Osteocyte (in vitro differentiated cells): ENCODE measurements around the gene GOLGA8T. TPM values are rescaled to one million over a fixed set of nuclear protein-coding genes. Genes with fewer than 3 reads are reported as not detected.
"Not testable (repeated sequence)": the region's sequence is repeated elsewhere in the genome, so short reads cannot be mapped to it uniquely, and the experiment has no call there.

ENCODE experiments used
- DNase-seq: peaks from one replicate; pipeline ENCODE4 v3.0.0; 2021; ENCODE audit warnings: mixed read lengths; ENCODE audit not compliant: unreplicated experiment; ENCODE audit errors: extremely low spot score
- H3K27ac Mint-ChIP-seq: one replicate; pipeline ENCODE4 v1.8.0; 2021; ENCODE audit warnings: mild to moderate bottlenecking, mixed read lengths; ENCODE audit not compliant: unreplicated experiment
- H3K27me3 Mint-ChIP-seq: one replicate; pipeline ENCODE4 v1.8.0; 2021; ENCODE audit warnings: mixed read lengths; ENCODE audit not compliant: unreplicated experiment
- H3K36me3 Mint-ChIP-seq: one replicate; pipeline ENCODE4 v1.8.0; 2021; ENCODE audit warnings: mixed read lengths; ENCODE audit not compliant: unreplicated experiment
- H3K4me1 Mint-ChIP-seq: one replicate; pipeline ENCODE4 v1.8.0; 2021; ENCODE audit warnings: mixed read lengths; ENCODE audit not compliant: unreplicated experiment
- H3K4me3 Mint-ChIP-seq: one replicate; pipeline ENCODE4 v1.8.0; 2021; ENCODE audit warnings: mild to moderate bottlenecking, moderate library complexity, mixed read lengths; ENCODE audit not compliant: unreplicated experiment
- H3K9me3 Mint-ChIP-seq: one replicate; pipeline ENCODE4 v1.8.0; 2021; ENCODE audit warnings: mixed read lengths; ENCODE audit not compliant: unreplicated experiment
- long read RNA-seq: library from polyadenylated mRNA; unstranded; transcript quantifications from one replicate; pipeline ENCODE4 v2.0.0, GENCODE V29; 2021
- total RNA-seq: library from RNA; stranded (reverse); gene quantifications from 2 replicates; pipeline ENCODE4 v1.2.1, GENCODE V29; 2021
- TF ChIP-seq, protein P1 (sequence below): fragments of 200-600 bp; sonication (generic); IDR thresholded peaks from 2 replicates; pipeline ENCODE4 v1.5.0; 2021; ENCODE audit warnings: antibody characterized with exemption, mild to moderate bottlenecking, moderate library complexity

GOLGA8T gene, protein sequence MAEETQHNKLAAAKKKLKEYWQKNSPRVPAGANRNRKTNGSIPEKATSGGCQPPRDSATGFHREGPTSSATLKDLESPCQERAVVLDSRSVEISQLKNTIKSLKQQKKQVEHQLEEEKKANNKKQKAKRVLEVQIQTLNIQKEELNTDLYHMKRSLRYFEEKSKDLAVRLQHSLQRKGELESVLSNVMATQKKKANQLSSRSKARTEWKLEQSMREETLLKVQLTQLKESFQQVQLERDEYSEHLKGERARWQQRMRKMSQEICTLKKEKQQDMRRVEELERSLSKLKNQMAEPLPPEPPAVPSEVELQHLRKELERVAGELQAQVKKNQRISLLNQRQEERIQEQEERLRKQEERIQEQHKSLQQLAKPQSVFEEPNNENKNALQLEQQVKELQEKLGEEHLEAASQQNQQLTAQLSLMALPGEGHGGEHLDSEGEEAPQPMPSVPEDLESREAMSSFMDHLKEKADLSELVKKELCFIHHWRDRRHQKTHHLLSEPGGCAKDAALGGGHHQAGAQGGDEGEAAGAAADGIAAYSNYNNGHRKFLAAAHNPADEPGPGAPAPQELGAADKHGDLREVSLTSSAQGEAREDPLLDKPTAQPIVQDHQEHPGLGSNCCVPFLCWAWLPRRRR
- total RNA-seq, result 0.94 TPM in 1 of 2 replicates, not detected in the other
- long read RNA-seq, result 0 reads

DNA sequence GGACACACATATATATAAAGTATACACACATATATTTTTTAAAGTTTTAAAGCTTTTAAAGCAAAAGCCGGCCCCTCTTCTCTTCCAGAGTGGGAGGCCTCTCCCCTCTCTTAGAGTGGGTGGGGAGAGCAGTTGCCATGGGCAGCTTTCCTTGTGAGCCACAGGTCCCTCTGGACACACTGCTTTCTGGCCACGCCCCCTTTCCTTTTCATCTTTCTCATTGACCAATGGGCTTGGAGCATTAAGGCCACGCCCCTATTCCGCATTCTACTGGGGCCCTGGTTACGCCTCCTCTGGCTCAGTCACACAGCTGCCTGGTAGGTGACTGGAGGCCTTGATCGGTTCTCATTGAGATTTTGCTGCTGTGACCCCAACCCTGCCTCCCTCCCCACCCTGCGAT is at the start of gene GOLGA8T:
TSS of gene GOLGA8T (plus strand) at position 301 of the 400 bp plus-strand sequence. CDS start at position 399, 98 bp downstream.
- not testable (repeated sequence) for H3K9me3 Mint-ChIP-seq, H3K36me3 Mint-ChIP-seq, H3K27me3 Mint-ChIP-seq, H3K4me3 Mint-ChIP-seq, H3K27ac Mint-ChIP-seq, H3K4me1 Mint-ChIP-seq, DNase-seq

DNA sequence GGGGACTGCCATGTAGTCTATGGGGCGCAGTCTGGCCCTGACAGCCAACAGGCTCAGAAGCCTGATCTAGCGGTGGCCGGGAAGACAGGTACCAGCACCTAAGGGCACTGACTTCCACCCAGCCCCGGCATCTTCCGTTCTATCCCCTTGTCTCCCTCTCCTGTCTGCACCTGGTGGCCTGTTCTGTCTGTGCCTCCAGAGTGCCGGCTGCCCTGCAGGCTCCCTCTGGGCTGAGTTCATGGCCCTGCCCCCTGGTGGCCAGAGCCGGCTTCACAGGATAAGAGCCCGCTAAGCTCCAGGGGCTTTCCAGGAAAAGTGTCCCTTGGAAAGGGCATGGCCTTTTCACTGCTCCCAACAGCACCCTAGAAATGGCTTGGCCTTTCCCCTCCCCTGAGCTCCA is 37.0 kb upstream of the GOLGA8T start:
- not testable (repeated sequence) for H3K9me3 Mint-ChIP-seq, DNase-seq

DNA sequence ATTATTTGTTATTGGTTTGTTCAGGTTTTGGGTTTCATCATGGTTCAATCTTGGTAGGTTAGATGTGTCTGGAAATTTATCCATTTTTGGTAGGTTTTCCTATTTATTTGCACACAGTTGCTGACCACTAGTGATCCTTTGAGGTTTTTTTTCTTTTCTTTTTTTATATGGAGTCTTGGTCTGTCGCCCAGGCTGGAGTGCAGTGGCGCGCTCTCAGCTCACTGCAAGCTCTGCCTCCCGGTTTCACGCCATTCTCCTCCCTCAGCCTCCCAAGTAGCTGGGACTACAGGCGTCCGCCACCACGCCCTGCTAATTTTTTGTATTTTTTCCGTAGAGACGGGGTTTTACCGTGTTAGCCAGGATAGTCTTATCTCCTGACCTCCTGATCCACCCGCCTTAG is 32.0 kb upstream of the GOLGA8T start:
- not testable (repeated sequence) for H3K9me3 Mint-ChIP-seq, DNase-seq, H3K4me1 Mint-ChIP-seq, H3K27me3 Mint-ChIP-seq, H3K4me3 Mint-ChIP-seq, H3K36me3 Mint-ChIP-seq, H3K27ac Mint-ChIP-seq

More for the DNA sequence above, 37.0 kb upstream of the GOLGA8T start:
- not testable (repeated sequence) for H3K27me3 Mint-ChIP-seq, H3K4me1 Mint-ChIP-seq, H3K36me3 Mint-ChIP-seq, H3K4me3 Mint-ChIP-seq, H3K27ac Mint-ChIP-seq

DNA sequence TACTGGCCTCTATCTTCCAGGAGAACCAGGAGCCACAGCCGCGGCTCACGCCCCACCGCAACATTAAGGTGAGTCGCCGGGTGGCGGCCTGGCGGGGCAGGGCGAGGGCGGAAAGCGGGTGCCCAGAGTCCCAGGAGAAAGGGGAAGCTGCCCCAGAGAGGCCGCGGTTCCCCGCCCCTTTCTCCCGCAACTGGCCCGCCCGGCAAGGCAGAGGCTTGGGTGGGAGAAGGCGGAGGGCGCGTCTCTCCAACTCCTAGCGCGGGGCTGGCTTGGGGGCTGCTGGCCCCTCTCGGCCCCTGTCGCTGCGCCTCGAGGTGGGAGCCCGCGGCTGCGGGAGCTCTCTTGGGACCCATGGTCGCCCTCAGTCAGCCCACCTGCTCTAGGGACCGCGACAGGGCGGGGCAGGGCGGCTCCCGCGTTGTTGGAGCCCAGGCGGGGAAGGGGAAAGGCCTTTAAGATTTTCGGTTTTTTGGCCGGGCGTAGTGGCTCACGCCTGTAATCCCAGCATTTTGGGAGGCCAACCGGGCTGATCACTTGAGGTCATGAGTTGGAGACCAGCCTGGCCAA is 30.8 kb upstream of the GOLGA8T start:
- DNase-seq, H3K36me3 Mint-ChIP-seq, H3K27ac Mint-ChIP-seq, H3K27me3 Mint-ChIP-seq, H3K4me3 Mint-ChIP-seq, H3K9me3 Mint-ChIP-seq, H3K4me1 Mint-ChIP-seq: not testable (repeated sequence)

DNA sequence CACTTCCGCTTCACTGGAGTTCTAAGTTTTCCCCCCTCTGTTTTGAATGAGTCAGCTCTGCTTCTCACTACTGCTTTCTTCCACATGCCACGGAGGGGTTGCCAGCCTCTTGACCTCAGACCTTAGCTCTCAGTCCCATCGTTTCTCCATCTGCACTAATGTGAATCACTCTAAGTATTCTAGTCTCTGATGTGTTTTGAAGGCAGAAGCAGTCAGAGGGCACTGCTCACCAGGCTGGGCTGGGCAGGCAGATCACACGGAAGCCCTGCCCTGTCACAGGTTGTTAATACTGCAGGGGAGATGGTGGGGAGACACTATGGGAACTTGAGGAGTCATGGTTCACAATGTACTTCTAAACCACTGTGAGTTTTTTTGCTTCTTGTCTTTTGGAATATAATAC is 24.3 kb upstream of the GOLGA8T start:
- H3K4me1 Mint-ChIP-seq, H3K27ac Mint-ChIP-seq, H3K27me3 Mint-ChIP-seq, DNase-seq, H3K36me3 Mint-ChIP-seq, H3K4me3 Mint-ChIP-seq, H3K9me3 Mint-ChIP-seq: not testable (repeated sequence)

DNA sequence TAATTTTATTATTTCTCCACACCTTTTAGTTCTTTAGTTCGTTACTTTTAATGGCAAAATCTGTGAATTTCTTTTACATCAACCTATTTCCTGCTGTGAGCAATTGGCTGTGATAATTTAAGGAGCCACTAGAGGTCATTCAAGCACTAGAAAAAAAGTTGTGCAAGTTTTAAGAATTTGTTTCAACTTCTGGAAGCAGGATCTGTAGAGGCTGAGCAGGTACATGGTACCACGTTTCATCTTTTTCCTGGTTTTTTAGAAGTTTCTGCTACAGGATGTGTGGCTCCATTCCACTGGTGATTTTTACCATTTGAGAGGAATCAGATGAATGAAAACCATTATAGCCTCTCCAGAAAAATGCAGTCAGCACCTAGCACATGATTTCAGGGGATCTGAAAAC is 4.8 kb upstream of the GOLGA8T start:
- not testable (repeated sequence) for H3K27me3 Mint-ChIP-seq, H3K36me3 Mint-ChIP-seq, H3K4me1 Mint-ChIP-seq, H3K9me3 Mint-ChIP-seq, H3K27ac Mint-ChIP-seq, DNase-seq, H3K4me3 Mint-ChIP-seq
- TF ChIP-seq, protein P1, sequence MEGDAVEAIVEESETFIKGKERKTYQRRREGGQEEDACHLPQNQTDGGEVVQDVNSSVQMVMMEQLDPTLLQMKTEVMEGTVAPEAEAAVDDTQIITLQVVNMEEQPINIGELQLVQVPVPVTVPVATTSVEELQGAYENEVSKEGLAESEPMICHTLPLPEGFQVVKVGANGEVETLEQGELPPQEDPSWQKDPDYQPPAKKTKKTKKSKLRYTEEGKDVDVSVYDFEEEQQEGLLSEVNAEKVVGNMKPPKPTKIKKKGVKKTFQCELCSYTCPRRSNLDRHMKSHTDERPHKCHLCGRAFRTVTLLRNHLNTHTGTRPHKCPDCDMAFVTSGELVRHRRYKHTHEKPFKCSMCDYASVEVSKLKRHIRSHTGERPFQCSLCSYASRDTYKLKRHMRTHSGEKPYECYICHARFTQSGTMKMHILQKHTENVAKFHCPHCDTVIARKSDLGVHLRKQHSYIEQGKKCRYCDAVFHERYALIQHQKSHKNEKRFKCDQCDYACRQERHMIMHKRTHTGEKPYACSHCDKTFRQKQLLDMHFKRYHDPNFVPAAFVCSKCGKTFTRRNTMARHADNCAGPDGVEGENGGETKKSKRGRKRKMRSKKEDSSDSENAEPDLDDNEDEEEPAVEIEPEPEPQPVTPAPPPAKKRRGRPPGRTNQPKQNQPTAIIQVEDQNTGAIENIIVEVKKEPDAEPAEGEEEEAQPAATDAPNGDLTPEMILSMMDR, result peak; percentile 9

DNA sequence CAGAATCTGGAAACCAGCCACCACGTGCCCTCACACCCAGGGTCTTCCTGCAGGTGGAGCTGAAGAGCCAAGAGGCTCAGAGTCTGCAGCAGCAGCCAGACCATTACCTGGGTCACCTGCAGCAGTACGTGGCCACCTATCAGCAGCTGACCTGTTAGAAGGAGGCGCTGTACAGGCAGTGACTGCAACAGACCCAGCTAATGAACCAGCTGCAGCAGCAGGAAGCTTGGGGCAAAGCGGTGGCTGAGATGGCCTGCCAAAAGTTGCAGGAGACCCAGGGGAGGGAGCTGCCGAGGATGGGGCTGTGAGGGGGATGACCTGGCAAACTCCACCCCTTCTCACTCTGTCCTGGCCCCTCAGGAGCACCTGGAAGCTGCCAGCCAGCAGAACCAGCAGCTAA is 8.4 kb downstream of the GOLGA8T start:
- H3K27me3 Mint-ChIP-seq, DNase-seq, H3K36me3 Mint-ChIP-seq, H3K4me3 Mint-ChIP-seq, H3K4me1 Mint-ChIP-seq, H3K9me3 Mint-ChIP-seq, H3K27ac Mint-ChIP-seq: not testable (repeated sequence)

DNA sequence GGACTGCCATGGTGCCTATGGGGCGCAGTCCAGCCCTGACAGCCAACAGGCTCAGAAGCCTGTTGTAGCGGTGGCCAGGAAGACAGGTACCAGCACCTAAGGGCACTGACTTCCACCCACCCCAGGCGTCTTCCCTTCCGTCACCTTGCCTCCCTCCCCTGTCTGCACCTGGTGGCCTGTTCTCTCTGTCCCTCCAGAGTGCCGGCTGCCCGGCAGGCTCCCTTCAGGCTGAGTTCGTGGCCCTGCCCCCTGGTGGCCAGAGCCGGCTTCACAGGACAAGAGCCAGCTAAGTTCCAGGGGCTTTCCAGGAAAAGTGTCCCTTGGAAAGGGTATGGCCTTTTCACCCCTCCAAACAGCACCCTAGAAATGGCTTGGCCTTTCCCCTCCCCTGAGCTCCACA is 15.0 kb downstream of the GOLGA8T start:
- not testable (repeated sequence) for H3K36me3 Mint-ChIP-seq, DNase-seq, H3K4me1 Mint-ChIP-seq, H3K4me3 Mint-ChIP-seq, H3K27me3 Mint-ChIP-seq, H3K9me3 Mint-ChIP-seq, H3K27ac Mint-ChIP-seq
